ENCODE data around the gene TRPM3. TPM values are rescaled to one million over a fixed set of nuclear protein-coding genes. Genes with fewer than 3 reads are reported as not detected.
"Not testable (repeated sequence)": the region's sequence is repeated elsewhere in the genome, so short reads cannot be mapped to it uniquely, and the experiment has no call there.

The TRPM3 gene
- total RNA-seq, 2 experiments from 2014 or later = not detected

DNA sequence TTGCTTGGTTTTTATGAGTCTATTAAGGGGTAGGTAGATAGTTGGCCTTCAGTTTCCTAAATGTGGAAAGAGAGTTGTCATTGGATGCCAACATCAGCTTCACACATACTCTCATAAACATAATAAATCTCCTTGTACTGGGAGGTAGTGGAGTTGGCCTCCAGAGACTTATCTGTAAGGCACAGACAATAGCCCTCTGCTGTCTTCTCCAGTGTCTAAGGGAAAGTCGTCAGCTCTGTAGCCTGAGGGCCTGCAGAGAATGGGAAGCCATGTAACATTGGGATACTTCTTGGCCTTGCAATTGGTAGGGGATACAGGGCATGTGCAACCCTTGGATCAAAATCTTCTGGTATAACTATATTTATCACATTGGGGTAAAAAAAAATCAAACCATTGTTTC, 375.1 kb downstream of the TRPM3 start:
- peaks cover 4% of the 10 kb centered on the region for H3K27me3 Mint-ChIP-seq
- DNase-seq (no peak), ATAC-seq (no peak)
- H3K27ac Mint-ChIP-seq = no peak overlapping the region
- no peaks in the 10 kb centered on the region for H3K9me3 Mint-ChIP-seq (ENCODE audit: low read depth)
- H3K4me3 Mint-ChIP-seq = no peak overlapping the region
- CTCF ChIA-PET = no interaction called here
- no peaks in the 10 kb centered on the region for H3K4me1 Mint-ChIP-seq
- no peaks in the 10 kb centered on the region for H3K36me3 Mint-ChIP-seq

DNA sequence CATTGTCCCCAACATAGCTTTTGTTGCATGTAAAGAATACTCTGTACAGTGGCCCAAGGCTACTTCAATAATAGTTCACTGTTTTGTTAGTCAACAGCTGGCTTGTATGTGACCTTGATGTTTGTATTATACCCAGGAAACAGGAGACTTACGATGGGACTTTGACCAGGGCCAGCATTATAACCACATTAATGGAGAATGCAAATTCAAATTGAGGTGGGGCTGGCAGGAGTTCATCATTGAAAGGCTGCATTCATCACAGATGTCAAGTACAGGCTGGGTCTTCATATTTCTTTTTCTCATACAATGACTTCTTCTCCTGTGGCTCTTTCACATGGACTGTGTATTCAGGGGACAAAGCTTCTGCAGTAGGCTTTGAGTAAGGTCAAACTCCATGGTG, 396.6 kb downstream of the TRPM3 start:
- H3K4me1 Mint-ChIP-seq; CTCF ChIA-PET; DNase-seq; H3K9me3 Mint-ChIP-seq (ENCODE audit: low read depth); H3K36me3 Mint-ChIP-seq; H3K27me3 Mint-ChIP-seq; ATAC-seq; H3K27ac Mint-ChIP-seq; H3K4me3 Mint-ChIP-seq: not testable (repeated sequence)

- H3K4me1 Mint-ChIP-seq, H3K36me3 Mint-ChIP-seq, CTCF ChIA-PET: not testable (repeated sequence)
Observed at GRCh38 chr9:70724025-70724424, 397.4 kb downstream of the TRPM3 start.

DNA sequence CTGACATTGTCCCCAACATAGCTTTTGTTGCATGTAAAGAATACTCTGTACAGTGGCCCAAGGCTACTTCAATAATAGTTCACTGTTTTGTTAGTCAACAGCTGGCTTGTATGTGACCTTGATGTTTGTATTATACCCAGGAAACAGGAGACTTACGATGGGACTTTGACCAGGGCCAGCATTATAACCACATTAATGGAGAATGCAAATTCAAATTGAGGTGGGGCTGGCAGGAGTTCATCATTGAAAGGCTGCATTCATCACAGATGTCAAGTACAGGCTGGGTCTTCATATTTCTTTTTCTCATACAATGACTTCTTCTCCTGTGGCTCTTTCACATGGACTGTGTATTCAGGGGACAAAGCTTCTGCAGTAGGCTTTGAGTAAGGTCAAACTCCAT, 414.6 kb downstream of the TRPM3 start:
- H3K36me3 Mint-ChIP-seq; H3K4me3 Mint-ChIP-seq; H3K9me3 Mint-ChIP-seq (ENCODE audit: low read depth); ATAC-seq; DNase-seq; CTCF ChIA-PET; H3K4me1 Mint-ChIP-seq; H3K27me3 Mint-ChIP-seq; H3K27ac Mint-ChIP-seq: not testable (repeated sequence)

More at GRCh38 chr9:70724025-70724424, 397.4 kb downstream of the TRPM3 start:
- H3K9me3 Mint-ChIP-seq (ENCODE audit: low read depth); ATAC-seq; H3K27ac Mint-ChIP-seq; H3K4me3 Mint-ChIP-seq; DNase-seq; H3K27me3 Mint-ChIP-seq: not testable (repeated sequence)

DNA sequence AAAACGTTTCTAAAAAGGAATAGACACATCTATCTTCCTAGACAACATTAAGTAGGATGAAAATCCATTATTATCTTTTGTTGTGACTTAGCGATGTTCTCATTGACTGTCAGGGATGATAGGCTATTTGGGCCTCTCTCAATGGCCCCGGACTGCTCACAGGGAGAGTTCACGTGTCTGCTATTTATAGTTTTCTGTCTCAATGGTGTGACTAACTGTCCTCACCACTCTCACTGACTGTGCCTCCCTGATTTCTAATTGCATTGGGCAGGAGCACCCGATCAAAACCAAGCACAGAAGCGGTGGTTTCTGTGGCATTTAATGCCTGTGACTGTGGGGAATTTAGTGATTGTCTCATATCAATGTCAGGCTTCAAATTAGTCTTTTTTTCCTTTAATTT, 420.3 kb downstream of the TRPM3 start:
- H3K27me3 Mint-ChIP-seq = no peaks in the 10 kb centered on the region
- H3K36me3 Mint-ChIP-seq = no peaks in the 10 kb centered on the region
- CTCF ChIA-PET = no interaction called here
- no peak for ATAC-seq
- H3K4me3 Mint-ChIP-seq = no peak overlapping the region
- H3K27ac Mint-ChIP-seq = no peak overlapping the region
- H3K4me1 Mint-ChIP-seq = no peaks in the 10 kb centered on the region
- no peak for DNase-seq
- no peaks in the 10 kb centered on the region for H3K9me3 Mint-ChIP-seq (ENCODE audit: low read depth)

- Mint-ChIP-seq H3K9me3 (ENCODE audit: low read depth) (no peaks in the 10 kb centered on the region), H3K27me3 (peaks cover under 1% of the 10 kb centered on the region), H3K27ac (no peak overlapping the region), H3K4me3 (no peak overlapping the region), H3K36me3 (no peaks in the 10 kb centered on the region), H3K4me1 (no peaks in the 10 kb centered on the region)
- CTCF ChIA-PET = no interaction called here
- DNase-seq (no peak), ATAC-seq (no peak)
Observed at GRCh38 chr9:70696694-70697335, 424.6 kb downstream of the TRPM3 start.

DNA sequence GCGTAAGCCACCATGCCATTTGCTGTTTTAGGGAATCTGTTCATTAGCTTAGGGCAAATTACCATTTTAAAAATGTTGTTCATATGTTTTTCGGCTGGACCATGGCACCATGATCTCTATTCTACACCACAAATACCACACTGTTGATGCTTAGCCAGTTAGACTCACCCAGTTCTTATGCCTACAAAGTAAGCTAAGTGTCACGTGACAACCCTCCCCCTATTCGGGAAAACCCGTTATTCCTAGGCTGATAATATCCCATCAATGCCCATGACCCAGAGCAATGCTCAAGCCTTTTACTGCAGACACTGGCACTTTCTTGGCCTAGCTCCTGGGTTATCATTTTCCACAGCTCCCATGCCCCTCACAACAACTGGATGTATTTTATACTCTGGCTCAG, 426.7 kb downstream of the TRPM3 start:
- no peaks in the 10 kb centered on the region for H3K9me3 Mint-ChIP-seq (ENCODE audit: low read depth)
- H3K4me3 Mint-ChIP-seq = no peak overlapping the region
- H3K27me3 Mint-ChIP-seq = peaks cover 5% of the 10 kb centered on the region
- DNase-seq = no peak
- H3K36me3 Mint-ChIP-seq = no peaks in the 10 kb centered on the region
- CTCF ChIA-PET = no interaction called here
- H3K4me1 Mint-ChIP-seq = no peaks in the 10 kb centered on the region
- no peak overlapping the region for H3K27ac Mint-ChIP-seq
- ATAC-seq = no peak

DNA sequence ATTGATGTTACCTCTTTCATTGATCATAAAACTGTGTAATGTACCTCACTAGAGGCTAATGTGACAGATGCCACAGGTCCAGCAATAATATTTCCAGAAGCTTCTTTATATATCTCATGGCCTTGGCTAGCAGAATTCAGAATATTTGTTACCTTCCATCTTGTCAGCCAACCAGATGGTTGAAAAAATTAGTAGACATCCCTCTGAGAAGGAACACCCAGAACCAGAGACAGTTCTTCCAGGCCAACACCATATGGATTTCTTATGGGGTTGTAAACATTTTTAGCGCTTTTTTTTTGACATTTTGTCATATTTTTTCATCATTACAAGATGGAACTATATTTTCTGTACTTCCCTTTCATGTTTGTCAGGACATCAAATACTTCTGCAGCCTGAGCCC, 428.2 kb downstream of the TRPM3 start:
- no peak overlapping the region for H3K4me3 Mint-ChIP-seq
- DNase-seq (no peak), ATAC-seq (no peak)
- no peaks in the 10 kb centered on the region for H3K9me3 Mint-ChIP-seq (ENCODE audit: low read depth)
- H3K36me3 Mint-ChIP-seq = no peaks in the 10 kb centered on the region
- H3K27ac Mint-ChIP-seq = no peak overlapping the region
- CTCF ChIA-PET = no interaction called here
- peaks cover 13% of the 10 kb centered on the region for H3K27me3 Mint-ChIP-seq
- no peaks in the 10 kb centered on the region for H3K4me1 Mint-ChIP-seq

- H3K27ac Mint-ChIP-seq = no peak overlapping the region
- no peaks in the 10 kb centered on the region for H3K9me3 Mint-ChIP-seq (ENCODE audit: low read depth)
- no peaks in the 10 kb centered on the region for H3K36me3 Mint-ChIP-seq
- CTCF ChIA-PET = no interaction called here
- DNase-seq = no peak
- no peaks in the 10 kb centered on the region for H3K4me1 Mint-ChIP-seq
- H3K4me3 Mint-ChIP-seq = no peak overlapping the region
- peaks cover 13% of the 10 kb centered on the region for H3K27me3 Mint-ChIP-seq
- ATAC-seq = no peak
Observed at GRCh38 chr9:70692431-70692830, 429.0 kb downstream of the TRPM3 start.

DNA sequence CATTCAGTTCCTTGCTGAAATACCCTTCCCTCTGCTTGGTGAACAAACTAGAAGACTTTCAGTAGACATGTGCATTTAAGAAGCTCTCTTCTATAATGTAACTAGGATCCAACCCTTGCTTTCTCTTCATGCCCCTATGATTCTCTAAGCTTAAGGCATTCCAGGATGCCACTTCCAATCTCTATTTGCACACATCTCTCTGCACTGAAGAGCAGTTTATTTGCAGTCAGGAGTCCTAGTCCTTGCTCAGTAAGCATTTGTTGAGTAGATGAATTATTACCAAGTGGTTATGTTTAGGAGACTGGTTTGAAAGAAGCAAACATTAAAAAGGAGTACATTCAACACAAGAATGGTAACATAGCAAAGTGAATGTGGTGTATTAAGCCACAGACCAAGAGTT, 432.7 kb downstream of the TRPM3 start:
- no peaks in the 10 kb centered on the region for H3K4me1 Mint-ChIP-seq
- DNase-seq (no peak), ATAC-seq (no peak)
- no peak overlapping the region for H3K4me3 Mint-ChIP-seq
- CTCF ChIA-PET = no interaction called here
- H3K27ac Mint-ChIP-seq = no peak overlapping the region
- H3K9me3 Mint-ChIP-seq (ENCODE audit: low read depth) = no peaks in the 10 kb centered on the region
- H3K27me3 Mint-ChIP-seq = peaks cover 13% of the 10 kb centered on the region
- H3K36me3 Mint-ChIP-seq = no peaks in the 10 kb centered on the region

GRCh38 chr9:70683841-70684240, 437.6 kb downstream of the TRPM3 start:
- H3K27me3 Mint-ChIP-seq = peaks cover 6% of the 10 kb centered on the region
- DNase-seq = no peak
- CTCF ChIA-PET = no interaction called here
- H3K27ac Mint-ChIP-seq = no peak overlapping the region
- no peak overlapping the region for H3K4me3 Mint-ChIP-seq
- no peaks in the 10 kb centered on the region for H3K9me3 Mint-ChIP-seq (ENCODE audit: low read depth)
- ATAC-seq = no peak
- H3K4me1 Mint-ChIP-seq = no peaks in the 10 kb centered on the region
- no peaks in the 10 kb centered on the region for H3K36me3 Mint-ChIP-seq

DNA sequence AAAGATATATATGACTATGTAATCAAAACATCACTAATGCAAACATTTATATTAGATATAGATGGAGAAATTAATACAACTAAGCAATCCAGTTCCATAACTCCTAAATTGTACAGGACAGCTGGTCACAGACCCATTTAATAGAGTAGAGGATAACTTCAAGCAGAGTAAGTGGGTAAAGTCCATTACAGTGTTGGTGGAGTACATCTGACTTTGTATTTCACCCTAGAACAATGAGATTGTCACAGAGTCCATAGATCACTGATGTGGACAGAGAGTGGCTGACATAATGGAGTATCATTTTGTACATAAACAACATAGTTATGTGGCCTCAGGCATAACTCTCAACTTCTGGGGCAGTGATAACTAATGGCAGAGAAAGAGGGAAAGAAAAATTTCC, 439.1 kb downstream of the TRPM3 start:
- no peak for ATAC-seq
- Mint-ChIP-seq H3K27ac (no peak overlapping the region), H3K27me3 (no peaks in the 10 kb centered on the region), H3K36me3 (no peaks in the 10 kb centered on the region), H3K4me1 (no peaks in the 10 kb centered on the region), H3K4me3 (no peak overlapping the region), H3K9me3 (ENCODE audit: low read depth) (no peaks in the 10 kb centered on the region)
- no peak for DNase-seq
- CTCF ChIA-PET = no interaction called here

DNA sequence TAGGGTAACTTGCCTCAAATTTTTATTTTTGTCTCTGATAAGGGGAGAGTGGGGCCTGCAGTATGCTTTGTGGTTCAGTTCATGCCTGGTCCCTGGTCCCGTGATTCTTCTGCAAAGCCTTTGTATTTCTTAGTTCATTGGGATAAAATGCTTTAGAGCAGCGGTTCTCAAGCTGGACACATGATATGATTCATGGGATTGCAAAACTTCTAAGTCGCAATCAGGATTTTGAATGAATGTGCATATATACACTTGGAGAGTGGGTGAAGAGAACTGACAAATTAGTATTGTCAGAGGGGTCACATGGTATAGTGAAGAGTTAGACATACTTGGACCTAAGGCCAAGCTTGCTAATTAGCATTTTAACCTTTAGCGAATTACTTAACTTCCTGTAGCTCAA, 441.6 kb downstream of the TRPM3 start:
- H3K4me1 Mint-ChIP-seq = no peaks in the 10 kb centered on the region
- DNase-seq = no peak
- H3K9me3 Mint-ChIP-seq (ENCODE audit: low read depth) = no peaks in the 10 kb centered on the region
- CTCF ChIA-PET = interaction anchor here (1.0 kb wide), 1 partner anchor 40 kb away, joined by 3 read pairs; no protein-coding TSS in a partner anchor
- H3K36me3 Mint-ChIP-seq = no peaks in the 10 kb centered on the region
- ATAC-seq = no peak
- H3K27me3 Mint-ChIP-seq = no peaks in the 10 kb centered on the region
- H3K27ac Mint-ChIP-seq = no peak overlapping the region
- no peak overlapping the region for H3K4me3 Mint-ChIP-seq

DNA sequence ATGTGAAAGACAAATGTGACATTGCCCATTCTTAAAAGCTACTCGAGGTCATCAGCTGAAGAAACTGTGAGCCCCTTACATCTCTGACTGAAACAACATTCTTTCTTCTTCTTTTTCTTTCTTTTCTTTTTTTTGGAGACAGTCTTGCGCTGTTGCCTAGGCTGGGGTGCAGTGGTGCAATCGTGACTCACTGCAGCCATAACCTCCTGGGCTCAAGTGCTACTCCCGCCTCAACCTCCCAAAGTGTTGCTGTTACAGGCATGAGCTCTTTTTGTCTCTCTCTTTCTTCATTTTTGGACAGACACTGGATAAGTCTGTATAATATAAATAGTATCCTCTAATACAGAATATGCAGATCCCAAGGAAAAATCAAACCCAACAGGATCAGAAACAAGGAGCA, 443.3 kb downstream of the TRPM3 start:
- Mint-ChIP-seq H3K9me3 (ENCODE audit: low read depth) (no peaks in the 10 kb centered on the region), H3K36me3 (no peaks in the 10 kb centered on the region), H3K27me3 (no peaks in the 10 kb centered on the region), H3K4me1 (no peaks in the 10 kb centered on the region), H3K27ac (no peak overlapping the region), H3K4me3 (no peak overlapping the region)
- CTCF ChIA-PET = no interaction called here
- no peak for ATAC-seq
- no peak for DNase-seq

Data from activated CD8-positive, alpha-beta memory T cell treated with anti-CD3 and anti-CD28 coated beads, Interleukin-2, amount 10 ng/mL, durations not matched to agents 7 days and 5 days (primary cell).